Measurements from ENCODE around the gene ERICH4. TPM values are rescaled to one million over a fixed set of nuclear protein-coding genes. Genes with fewer than 3 reads are reported as not detected.

Gene ERICH4
- total RNA-seq = not detected

DNA sequence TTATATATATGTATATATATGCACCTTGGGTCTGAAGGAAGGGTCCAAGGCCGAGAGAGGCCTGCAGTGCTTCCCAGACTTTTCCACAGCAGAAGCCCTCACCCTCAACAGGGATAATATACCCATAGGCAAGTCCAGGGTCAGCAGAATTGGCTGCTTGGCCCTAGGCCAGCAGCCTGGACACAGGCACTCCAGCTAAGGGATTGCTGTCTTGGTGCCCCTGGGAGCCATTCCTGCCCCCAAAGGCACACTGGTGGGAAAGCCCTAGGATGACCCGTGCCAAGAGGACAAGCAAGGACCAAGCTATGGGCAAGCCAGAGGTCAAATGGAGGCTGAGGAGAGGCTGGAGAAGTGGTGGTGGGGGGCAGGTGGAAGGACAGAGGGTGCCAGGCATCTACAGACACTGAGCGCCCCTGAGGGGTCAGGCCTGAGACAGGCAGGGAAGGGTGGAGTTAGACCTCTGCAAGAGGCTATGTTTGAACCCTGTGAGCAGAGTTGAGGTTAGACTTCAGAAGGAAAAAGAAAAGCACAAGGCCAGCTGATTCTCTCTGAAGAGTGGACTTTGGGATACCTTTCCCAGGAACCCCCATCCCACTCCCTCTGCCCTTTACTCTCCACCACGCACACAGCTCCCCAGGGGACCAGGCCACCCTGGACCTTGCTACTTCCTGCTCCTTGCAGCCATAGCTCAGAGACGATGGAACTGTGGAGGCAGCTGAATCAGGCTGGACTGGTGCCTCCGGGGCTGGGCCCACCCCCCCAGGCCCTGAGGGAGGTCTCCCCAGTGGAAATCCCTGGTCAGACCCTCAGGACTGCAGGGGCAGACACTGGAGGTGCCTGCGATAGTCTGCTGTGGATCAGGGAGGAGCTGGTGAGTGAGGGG, at the start of gene ERICH4:
Gene ERICH4 (plus strand): TSS at position 684 of the 883 bp plus-strand sequence. CDS start 14 bp downstream, at position 698.
- ChIA-PET POLR2A (no interaction called here), CTCF (no interaction called here)

- ChIA-PET CTCF (no interaction called here), POLR2A (interaction anchor here (1.1 kb wide), 1 partner anchor 30 kb away, joined by 3 read pairs; no protein-coding TSS in a partner anchor)
Measured at GRCh38 chr19:41395355-41395754, 47.6 kb upstream of the ERICH4 start.

- ChIA-PET POLR2A (no interaction called here), CTCF (interaction anchor here (0.7 kb wide), 1 partner anchor 30 kb away, joined by 3 read pairs; no protein-coding TSS in a partner anchor)
Measured at GRCh38 chr19:41397086-41398049, 45.6 kb upstream of the ERICH4 start, which contains the start of the genes BCKDHA and EXOSC5. Gene BCKDHA (plus strand): TSS chr19:41397818. CDS start chr19:41397828, 10 bp downstream. Gene EXOSC5 (minus strand): TSS chr19:41397359. CDS start chr19:41397328, 31 bp downstream.

DNA sequence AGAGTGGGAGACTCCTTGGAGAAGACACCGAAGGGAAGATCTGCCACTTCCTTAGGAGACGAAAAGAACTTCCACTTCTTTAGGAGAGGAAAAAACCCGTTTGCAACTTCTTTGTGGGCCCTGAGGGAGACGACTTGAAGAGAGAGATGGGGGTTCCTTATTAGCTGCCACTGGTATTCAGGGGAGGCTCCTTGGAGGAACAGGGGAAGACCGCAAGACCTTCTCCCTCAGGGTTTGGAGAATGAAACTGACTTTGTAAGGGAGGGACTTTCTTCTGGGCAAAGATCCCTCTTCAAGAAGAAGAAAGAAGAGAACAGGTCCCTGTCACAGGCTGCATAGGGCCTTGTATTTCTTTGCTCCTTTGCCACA, 44.9 kb upstream of the ERICH4 start:
- CTCF ChIA-PET = no interaction called here
- POLR2A ChIA-PET = no interaction called here

GRCh38 chr19:41398598-41398997, 44.4 kb upstream of the ERICH4 start:
- ChIA-PET POLR2A (no interaction called here), CTCF (no interaction called here)

DNA sequence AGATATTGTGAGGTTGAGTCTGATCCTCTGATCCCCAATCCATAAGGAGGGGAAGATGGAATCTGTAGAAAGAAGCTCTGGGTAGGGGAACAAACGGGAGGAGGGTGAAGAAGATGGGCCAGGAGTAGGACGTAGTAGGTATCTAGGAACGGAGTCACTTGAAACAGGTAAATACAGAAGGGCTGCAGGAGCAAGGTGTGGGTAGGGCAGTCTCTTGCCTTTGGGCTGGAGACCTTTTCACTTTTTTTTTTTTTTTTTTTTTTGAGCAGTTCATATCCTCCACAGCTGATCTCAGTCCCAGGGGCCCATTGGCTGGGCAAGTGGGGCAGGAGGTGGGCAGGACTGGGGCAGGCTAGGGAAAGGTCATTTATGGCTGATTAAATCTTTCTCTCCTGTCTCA, 43.9 kb upstream of the ERICH4 start:
- ChIA-PET POLR2A (no interaction called here), CTCF (no interaction called here)

GRCh38 chr19:41399525-41399924, 43.4 kb upstream of the ERICH4 start:
- ChIA-PET CTCF (no interaction called here), POLR2A (no interaction called here)

- CTCF ChIA-PET = no interaction called here
Measured at GRCh38 chr19:41401483-41401882, 41.5 kb upstream of the ERICH4 start.

DNA sequence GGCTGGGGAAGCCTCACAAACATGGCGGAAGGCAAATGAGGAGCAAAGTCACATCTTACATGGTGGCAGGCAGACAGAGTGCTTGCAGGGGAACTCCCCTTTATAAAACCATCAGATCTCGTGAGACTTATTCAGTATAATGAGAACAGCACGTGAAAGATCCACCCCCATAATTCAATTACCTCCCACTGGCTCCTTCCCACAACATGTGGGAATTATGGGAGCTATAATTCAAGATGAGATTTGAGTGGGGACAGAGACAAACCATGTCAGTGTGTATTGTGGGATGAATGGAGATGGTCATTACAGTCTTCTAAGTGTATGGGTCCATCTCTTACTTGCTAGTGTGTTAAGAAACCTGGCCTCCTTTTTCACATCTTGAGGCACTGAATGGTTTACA, 40.9 kb upstream of the ERICH4 start:
- ChIA-PET POLR2A (no interaction called here), CTCF (interaction anchor here (1.0 kb wide), 1 partner anchor 38 kb away, joined by 3 read pairs; the partner anchor contains the start of gene DMAC2)

More at GRCh38 chr19:41401483-41401882, 41.5 kb upstream of the ERICH4 start:
- POLR2A ChIA-PET = no interaction called here

DNA sequence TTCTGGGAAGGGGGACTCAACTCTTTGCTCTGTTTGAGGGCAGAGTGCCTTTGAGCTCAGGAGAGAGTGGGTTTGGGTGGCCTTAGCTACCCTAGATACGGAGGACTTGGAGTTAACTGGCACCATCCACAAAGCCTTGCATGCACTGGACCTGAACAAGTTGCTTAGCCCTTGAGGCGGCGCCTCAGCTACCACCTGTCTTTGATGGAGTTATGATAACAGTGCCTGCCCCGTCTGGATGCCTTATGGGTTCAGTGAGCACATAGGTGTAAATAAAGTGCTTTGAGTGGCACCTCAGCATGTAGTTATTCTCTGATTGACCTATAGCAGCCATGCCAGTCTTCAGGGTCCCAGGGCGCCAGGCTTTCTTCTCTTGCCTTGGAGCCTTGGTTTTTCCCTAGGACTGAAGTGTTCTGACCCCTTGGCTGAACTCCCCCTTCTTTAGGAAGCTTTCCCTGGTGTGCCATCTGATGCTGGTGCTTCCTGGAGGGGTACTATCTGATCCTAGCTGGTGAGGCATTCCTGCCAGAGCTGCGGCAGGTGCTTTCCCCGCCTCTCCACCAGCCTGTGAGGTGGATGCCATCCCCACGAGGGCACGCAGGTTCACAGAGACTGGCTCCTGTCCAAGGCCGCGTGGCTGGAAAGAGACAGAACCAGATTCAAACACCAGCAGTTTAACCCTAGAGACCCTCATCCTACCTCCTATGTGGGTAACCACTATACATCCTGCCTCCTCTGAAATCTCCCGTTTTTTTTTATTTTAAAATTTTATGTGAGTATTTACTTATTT, 39.6 kb upstream of the ERICH4 start:
- ChIA-PET POLR2A (no interaction called here), CTCF (interaction anchor here (1.2 kb wide), 1 partner anchor 160 kb away, joined by 4 read pairs; no protein-coding TSS in a partner anchor)

DNA sequence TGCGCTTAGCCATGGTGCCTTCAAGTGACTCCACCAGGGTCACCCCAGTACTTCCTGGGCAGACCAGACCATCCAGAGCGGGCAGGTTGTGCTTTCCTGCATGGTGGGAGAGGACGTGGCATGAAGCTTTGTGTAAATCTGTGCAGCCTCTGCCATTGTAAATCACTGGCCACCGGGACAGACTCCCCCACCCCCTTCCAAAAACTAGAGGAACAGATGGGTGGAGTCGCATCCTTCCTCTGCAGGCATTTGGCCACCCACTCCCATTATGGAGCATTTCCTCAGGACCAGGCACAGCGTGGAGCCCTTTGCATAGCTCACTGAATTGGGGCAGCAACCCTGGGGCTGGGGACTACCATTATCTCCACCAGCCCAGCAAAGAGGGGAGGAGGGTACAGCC, 37.2 kb upstream of the ERICH4 start:
- ChIA-PET POLR2A (no interaction called here), CTCF (no interaction called here)

DNA sequence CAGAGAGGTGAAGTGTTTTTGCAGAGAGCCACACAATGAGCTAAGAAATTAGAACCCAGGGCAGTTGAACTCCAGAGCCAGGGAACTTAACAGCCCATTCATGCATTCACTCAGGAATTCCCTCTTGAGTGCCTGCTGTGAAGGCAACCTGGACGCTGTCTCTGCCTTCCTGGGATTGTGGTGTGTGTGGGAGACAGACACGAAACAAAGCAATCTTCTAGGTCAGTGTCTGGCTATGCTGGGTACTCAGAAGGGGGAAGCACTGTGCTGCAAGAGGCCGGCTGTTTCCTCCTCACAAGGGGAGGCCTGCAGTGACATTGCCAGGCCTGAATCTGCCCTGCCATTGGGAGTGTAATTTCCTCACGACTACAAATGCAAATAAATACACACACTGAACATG, 35.7 kb upstream of the ERICH4 start:
- ChIA-PET CTCF (no interaction called here), POLR2A (no interaction called here)

GRCh38 chr19:41408256-41408655, 34.7 kb upstream of the ERICH4 start:
- POLR2A ChIA-PET = interaction anchor here (0.6 kb wide), 1 partner anchor 44 kb away, joined by 5 read pairs; the partner anchor contains the start of gene B9D2

DNA sequence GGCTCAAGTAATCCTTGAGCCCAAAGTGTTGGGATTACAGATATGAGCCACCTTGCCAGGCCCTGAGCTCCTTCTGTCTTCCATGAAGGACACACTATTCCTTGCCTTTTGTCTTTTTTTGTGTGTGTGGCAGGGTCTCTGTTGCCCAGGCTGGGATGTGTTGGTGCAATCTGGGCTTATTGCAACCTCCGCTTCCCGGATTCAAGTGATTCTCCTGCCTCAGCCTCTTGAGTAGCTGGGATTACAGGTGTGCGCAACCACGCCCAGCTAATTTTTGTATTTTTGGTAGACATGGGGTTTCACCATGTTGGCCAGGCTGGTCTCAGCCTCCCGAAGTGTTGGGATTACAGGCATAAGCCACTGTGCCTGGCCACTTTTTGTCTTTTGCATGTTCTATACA, 34.1 kb upstream of the ERICH4 start:
- CTCF ChIA-PET = interaction anchor here (1.0 to 1.2 kb wide), 2 partner anchors 162 to 274 kb away, joined by 3 to 4 read pairs; no protein-coding TSS in a partner anchor
- POLR2A ChIA-PET = interaction anchor here (0.6 kb wide), 1 partner anchor 47 kb away, joined by 13 read pairs; no protein-coding TSS in a partner anchor

More at GRCh38 chr19:41408256-41408655, 34.7 kb upstream of the ERICH4 start:
- CTCF ChIA-PET = interaction anchor here (0.7 to 1.0 kb wide), 5 partner anchors 13 to 931 kb away, joined by 3 to 4 read pairs (median 3); no protein-coding TSS in a partner anchor

- ChIA-PET CTCF (interaction anchor here (0.5 to 1.2 kb wide), 2 partner anchors 162 to 295 kb away, joined by 3 to 4 read pairs; partner anchors contain the start of gene CYP2F1), POLR2A (interaction anchor here (0.6 kb wide), 1 partner anchor 47 kb away, joined by 13 read pairs; no protein-coding TSS in a partner anchor)
Measured at GRCh38 chr19:41409288-41409687, 33.7 kb upstream of the ERICH4 start.

DNA sequence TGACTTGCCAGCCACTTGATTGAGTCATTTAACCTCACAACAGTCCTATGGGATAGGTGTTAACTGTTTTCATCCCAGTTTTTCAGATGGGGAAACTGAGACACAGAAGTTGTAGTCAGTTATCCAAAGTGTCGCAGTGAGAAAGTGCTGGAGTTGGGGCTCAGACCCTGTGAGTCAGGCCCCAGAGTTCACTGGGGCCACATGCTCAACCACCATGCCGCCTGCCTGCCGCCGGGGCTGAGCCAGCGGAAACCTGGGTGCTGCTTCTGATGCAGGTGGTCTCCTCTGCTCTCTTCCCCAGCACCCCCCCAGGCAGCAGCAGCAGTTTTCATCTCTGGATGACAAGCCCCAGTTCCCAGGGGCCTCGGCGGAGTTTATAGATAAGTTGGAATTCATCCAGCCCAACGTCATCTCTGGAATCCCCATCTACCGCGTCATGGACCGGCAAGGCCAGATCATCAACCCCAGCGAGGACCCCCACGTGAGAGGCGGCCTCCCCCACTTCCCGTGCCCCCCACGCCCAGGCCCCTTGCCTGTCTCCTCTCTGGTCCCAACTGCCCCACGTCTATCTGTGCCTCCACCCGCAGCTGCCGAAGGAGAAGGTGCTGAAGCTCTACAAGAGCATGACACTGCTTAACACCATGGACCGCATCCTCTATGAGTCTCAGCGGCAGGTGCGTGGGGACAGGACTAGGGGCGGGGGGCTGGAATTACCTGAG, 32.5 kb upstream of the ERICH4 start:
- ChIA-PET CTCF (no interaction called here), POLR2A (no interaction called here)

DNA sequence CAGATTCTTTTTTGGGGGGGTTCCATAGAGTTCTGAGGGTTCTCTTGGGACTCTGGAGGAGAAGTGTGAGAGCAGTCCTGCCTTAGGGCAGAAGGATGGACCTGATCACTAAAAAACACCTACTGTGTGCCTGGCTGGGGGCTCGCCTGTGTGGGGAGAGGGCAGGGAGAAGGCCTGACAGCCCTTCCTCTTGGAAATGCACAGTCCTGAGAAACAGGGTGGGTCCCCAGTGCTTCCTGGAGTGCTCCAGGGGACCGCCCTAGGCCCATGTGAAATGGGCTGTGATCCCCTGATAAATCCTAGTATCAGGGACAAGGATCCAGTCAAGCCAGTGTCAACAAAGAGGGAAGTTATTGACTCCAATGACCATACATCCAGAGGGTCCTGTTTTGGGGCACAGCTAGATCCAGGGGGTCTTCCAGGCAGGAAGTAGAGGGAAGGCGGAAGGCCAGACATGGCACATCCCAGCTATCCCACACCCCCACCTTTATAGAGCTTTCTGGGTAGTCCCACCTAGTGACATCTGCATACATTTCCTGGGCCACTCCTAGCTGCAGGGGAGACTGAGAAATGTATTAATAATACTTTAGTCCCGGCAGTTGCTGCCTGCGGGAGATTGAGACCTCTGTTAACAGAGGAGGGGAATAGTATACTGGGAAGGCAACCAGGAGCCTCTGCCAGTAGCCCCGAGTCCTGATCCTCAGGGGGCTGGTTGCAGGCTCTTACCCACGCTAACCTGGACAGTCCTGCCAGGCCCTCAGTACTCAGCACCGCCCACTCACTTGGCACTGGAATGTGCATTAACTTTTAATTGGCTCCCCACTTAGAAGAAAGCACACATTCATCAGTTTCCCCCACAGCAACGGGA, 31.6 kb upstream of the ERICH4 start:
- ChIA-PET CTCF (interaction anchor here (0.6 kb wide), 1 partner anchor 32 kb away, joined by 3 read pairs; no protein-coding TSS in a partner anchor), POLR2A (interaction anchor here (0.6 kb wide), 1 partner anchor 991 kb away, joined by 3 read pairs; no protein-coding TSS in a partner anchor)

Data from activated CD8-positive, alpha-beta memory T cell treated with anti-CD3 and anti-CD28 coated beads for 36 hours (primary cell).